Esophagus squamous epithelium (tissue), 4 donors: Measurements from ENCODE around the gene GPR179.

Experiments
- POLR2A ChIP-seq, 4 donors: fragments of 450-650 bp; IDR thresholded peaks; one replicate each; pipeline ENCODE4 v1.6.1; 2017; ENCODE audit warnings: antibody characterized with exemption in 4 of 4, mild to moderate bottlenecking in 4 of 4, moderate library complexity in 3 of 4
- TF ChIP-seq, protein P1 (sequence below), 6 experiments: fragments of 450-650 bp in 4 of 6; fragments of 200-600 bp in 2 of 6; sonication (generic) in 2 of 6; IDR thresholded peaks; one replicate each; pipeline ENCODE4 v1.5.1; 2016 to 2019; ENCODE audit warnings: antibody characterized with exemption in 6 of 6, mild to moderate bottlenecking in 4 of 6, moderate library complexity in 4 of 6

DNA sequence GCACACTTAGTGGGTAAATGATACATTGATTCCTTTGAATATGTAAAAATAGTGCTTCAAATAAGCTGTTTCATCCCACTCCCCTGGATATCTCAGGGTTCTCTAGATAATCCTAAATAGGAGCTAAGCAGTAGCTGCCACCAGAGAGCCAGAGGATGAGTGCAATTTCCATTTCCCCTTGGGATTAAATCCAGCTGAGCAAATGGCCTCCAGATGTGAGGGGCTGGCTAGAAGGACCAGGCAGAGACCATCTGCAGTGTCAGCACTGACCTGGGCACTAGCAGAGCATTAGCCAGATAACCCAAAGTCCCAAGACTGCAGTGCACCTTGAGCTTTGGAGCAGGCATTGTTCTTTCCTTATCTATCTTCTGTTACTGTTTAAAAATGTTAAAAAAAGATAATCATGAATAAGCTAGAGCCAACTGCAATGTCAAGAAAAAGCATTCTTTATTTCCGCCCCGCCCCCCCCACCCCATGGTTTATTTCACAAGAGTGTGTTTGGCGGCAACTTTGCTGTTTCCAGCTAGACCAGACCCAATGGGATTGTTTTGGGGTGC lies 19.5 kb downstream of the GPR179 start:
- TF ChIP-seq, protein P1, sequence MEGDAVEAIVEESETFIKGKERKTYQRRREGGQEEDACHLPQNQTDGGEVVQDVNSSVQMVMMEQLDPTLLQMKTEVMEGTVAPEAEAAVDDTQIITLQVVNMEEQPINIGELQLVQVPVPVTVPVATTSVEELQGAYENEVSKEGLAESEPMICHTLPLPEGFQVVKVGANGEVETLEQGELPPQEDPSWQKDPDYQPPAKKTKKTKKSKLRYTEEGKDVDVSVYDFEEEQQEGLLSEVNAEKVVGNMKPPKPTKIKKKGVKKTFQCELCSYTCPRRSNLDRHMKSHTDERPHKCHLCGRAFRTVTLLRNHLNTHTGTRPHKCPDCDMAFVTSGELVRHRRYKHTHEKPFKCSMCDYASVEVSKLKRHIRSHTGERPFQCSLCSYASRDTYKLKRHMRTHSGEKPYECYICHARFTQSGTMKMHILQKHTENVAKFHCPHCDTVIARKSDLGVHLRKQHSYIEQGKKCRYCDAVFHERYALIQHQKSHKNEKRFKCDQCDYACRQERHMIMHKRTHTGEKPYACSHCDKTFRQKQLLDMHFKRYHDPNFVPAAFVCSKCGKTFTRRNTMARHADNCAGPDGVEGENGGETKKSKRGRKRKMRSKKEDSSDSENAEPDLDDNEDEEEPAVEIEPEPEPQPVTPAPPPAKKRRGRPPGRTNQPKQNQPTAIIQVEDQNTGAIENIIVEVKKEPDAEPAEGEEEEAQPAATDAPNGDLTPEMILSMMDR (IDR thresholded peaks at IDR 0.05), result no peak
- no peak for TF ChIP-seq POLR2A (IDR thresholded peaks at IDR 0.05)
